Caco-2 (cell line): ENCODE measurements around the gene MTA3. TPM values are rescaled to one million over a fixed set of nuclear protein-coding genes. Genes with fewer than 3 reads are reported as not detected.
"Not testable (repeated sequence)": the region's sequence is repeated elsewhere in the genome, so short reads cannot be mapped to it uniquely, and the experiment has no call there.

Experiments used
- BruUV-seq: library from RNA; stranded (reverse); fragments of 400-500 nt; replicated peaks from 2 replicates; lab custom pipeline; 2021; lab: Mats Ljungman, UMichigan
- CTCF ChIA-PET: fragments of 300-600 bp; sonication (Branson Sonifier 250); formaldehyde crosslinking; loops from one replicate; lab custom pipeline; 2022; ENCODE audit warnings: antibody characterized with exemption; lab: Charles Lee
- POLR2A ChIA-PET: fragments of 300-600 bp; sonication (Branson Sonifier 250); formaldehyde crosslinking; loops from one replicate; lab custom pipeline; 2022; ENCODE audit warnings: antibody characterized with exemption; lab: Charles Lee
- DNase-seq, 2 experiments: peaks; one replicate each; pipeline versions ENCODE4 v3.0.0 to v3.0.0-alpha.2; 2020 to 2022
- H3K27me3 ChIP-seq: replicated peaks from 2 replicates; pipeline ENCODE4 v1.6.0; 2011; ENCODE audit warnings: low read length; ENCODE audit not compliant: control insufficient read depth, insufficient read depth
- H3K36me3 ChIP-seq: 2 replicates; pipeline ENCODE4 v1.5.1; 2011; ENCODE audit warnings: low read length; ENCODE audit not compliant: control insufficient read depth, insufficient read depth
- H3K4me1 ChIP-seq: fragments of 250-450 bp; sonication (Bioruptor Pico); 2 replicates; pipeline ENCODE4 v1.5.1; 2020; ENCODE audit warnings: mild to moderate bottlenecking
- H3K4me3 ChIP-seq: 2 replicates; pipeline ENCODE4 v1.5.1; 2011; ENCODE audit warnings: low read depth, mild to moderate bottlenecking, control low read depth, low read length
- H3K9me3 ChIP-seq: fragments of 250-450 bp; sonication (Bioruptor Pico); 2 replicates; pipeline ENCODE4 v1.5.1; 2020; ENCODE audit warnings: mild to moderate bottlenecking, moderate library complexity
- H3K27ac Mint-ChIP-seq: one replicate; pipeline ENCODE4 v1.8.0; 2022; ENCODE audit warnings: mixed read lengths; ENCODE audit not compliant: unreplicated experiment
- H3K27me3 Mint-ChIP-seq: one replicate; pipeline ENCODE4 v1.8.0; 2022; ENCODE audit warnings: mixed read lengths; ENCODE audit not compliant: insufficient read depth, unreplicated experiment
- H3K36me3 Mint-ChIP-seq: one replicate; pipeline ENCODE4 v1.8.0; 2022; ENCODE audit warnings: mild to moderate bottlenecking, mixed read lengths; ENCODE audit not compliant: insufficient read depth, unreplicated experiment
- H3K4me1 Mint-ChIP-seq: one replicate; pipeline ENCODE4 v1.8.0; 2022; ENCODE audit warnings: low read depth, mixed read lengths; ENCODE audit not compliant: unreplicated experiment
- H3K4me3 Mint-ChIP-seq: one replicate; pipeline ENCODE4 v1.8.0; 2022; ENCODE audit warnings: mild to moderate bottlenecking, moderate library complexity, mixed read lengths; ENCODE audit not compliant: unreplicated experiment
- H3K9me3 Mint-ChIP-seq: one replicate; pipeline ENCODE4 v1.8.0; 2022; ENCODE audit warnings: mixed read lengths; ENCODE audit not compliant: unreplicated experiment
- intact Hi-C: fragments of 100-400 bp; cut with micrococcal nuclease; formaldehyde crosslinking; loops from one replicate; pipeline ENCODE4 v1.10.0; 2022; ENCODE audit not compliant: unreplicated experiment
- total RNA-seq: library from RNA; stranded (reverse); gene quantifications from 2 replicates; pipeline ENCODE4 v1.2.3, GENCODE V29; 2022
- TF ChIP-seq, protein P1 (sequence below), 2 experiments: fragments of 200-600 bp in 1 of 2; IDR thresholded peaks; 1 replicate in 1 of 2; 2 replicates in 1 of 2; pipeline versions ENCODE4 v1.5.1 to v1.8.0; 2011 to 2022; ENCODE audit warnings: antibody characterized with exemption in 1 of 2, control low read depth in 1 of 2, inconsistent platforms in 1 of 2, low read depth in 1 of 2, low read length in 1 of 2, mild to moderate bottlenecking in 1 of 2, moderate library complexity in 1 of 2; ENCODE audit not compliant: insufficient read depth in 1 of 2, severe bottlenecking in 1 of 2, unreplicated experiment in 1 of 2

The MTA3 gene
- total RNA-seq, 1 experiment from 2014 or later, result 85.7 TPM

DNA sequence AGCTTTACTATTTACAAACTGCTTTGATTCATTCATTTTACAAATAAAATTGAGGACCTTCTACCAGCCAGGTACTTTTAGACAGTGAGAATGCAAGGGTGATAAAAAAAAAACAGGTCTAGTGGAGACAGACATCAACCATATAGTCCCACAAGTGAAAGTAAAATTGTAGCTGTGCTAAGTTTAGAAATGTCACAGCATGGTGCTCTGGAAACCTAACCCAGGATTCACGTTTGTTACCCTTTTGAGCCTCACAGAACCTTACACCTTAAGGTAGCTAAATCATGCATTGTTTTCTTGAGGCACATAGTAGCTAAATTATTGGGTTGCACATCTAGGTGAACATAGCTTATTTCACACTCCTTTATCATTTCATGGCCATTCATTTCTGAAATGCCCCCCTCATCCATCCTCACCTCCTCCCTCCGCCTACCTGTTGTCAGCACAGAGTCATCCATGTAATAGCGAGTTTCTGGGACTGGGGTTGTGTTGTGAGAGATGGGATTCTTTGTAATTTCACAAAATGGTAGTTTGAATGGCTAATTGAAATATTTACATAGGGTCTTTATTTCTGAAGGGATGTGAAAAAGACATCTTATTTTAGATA is 7.1 kb downstream of the MTA3 start:
- no peaks in the 10 kb centered on the region for H3K9me3 ChIP-seq
- Mint-ChIP-seq H3K27me3 (no peaks in the 10 kb centered on the region), H3K9me3 (no peaks in the 10 kb centered on the region), H3K27ac (no peak overlapping the region), H3K36me3 (peaks cover 85% of the 10 kb centered on the region), H3K4me3 (no peak overlapping the region), H3K4me1 (no peaks in the 10 kb centered on the region)
- TF ChIP-seq, protein P1, sequence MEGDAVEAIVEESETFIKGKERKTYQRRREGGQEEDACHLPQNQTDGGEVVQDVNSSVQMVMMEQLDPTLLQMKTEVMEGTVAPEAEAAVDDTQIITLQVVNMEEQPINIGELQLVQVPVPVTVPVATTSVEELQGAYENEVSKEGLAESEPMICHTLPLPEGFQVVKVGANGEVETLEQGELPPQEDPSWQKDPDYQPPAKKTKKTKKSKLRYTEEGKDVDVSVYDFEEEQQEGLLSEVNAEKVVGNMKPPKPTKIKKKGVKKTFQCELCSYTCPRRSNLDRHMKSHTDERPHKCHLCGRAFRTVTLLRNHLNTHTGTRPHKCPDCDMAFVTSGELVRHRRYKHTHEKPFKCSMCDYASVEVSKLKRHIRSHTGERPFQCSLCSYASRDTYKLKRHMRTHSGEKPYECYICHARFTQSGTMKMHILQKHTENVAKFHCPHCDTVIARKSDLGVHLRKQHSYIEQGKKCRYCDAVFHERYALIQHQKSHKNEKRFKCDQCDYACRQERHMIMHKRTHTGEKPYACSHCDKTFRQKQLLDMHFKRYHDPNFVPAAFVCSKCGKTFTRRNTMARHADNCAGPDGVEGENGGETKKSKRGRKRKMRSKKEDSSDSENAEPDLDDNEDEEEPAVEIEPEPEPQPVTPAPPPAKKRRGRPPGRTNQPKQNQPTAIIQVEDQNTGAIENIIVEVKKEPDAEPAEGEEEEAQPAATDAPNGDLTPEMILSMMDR (IDR thresholded peaks at IDR 0.05; ENCODE audit: insufficient read depth in 1 of 2, low read depth in 1 of 2, low read length in 1 of 2, severe bottlenecking in 1 of 2, unreplicated experiment in 1 of 2), result no peak
- ChIA-PET CTCF (no interaction called here), POLR2A (interaction anchor here (0.6 kb wide), 1 partner anchor 63 kb away, joined by 7 read pairs; no protein-coding TSS in a partner anchor)
- BruUV-seq, result no TSS peak
- intact Hi-C loops, result no loop called here
- H3K27me3 ChIP-seq, result no peaks in the 10 kb centered on the region
- DNase-seq, result no peak
- H3K4me1 ChIP-seq, result no peaks in the 10 kb centered on the region
- H3K36me3 ChIP-seq, result no peaks in the 10 kb centered on the region; the same call in 1 of the 2 replicates
- no peak overlapping the region for H3K4me3 ChIP-seq

DNA sequence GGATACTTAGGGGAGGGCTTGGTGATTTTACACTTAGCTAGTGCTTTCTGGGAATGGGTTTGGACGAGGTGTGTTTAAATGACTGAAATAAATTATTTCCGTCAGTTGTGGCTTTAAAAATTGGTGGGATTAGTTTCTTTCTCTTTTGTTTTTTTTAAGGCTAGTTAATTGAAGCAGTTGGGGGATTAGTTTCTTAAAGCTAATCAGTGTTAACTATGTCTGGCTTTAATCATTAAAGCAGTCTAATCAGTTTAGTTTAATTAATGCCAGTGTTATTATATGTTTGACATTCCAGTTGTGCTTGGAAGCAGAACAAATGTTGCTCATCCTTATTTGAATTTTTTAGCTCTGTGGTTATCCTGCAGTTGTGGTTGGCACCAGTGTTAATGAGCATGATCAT is 10.2 kb downstream of the MTA3 start:
- Mint-ChIP-seq H3K36me3 (peaks cover 88% of the 10 kb centered on the region), H3K9me3 (no peaks in the 10 kb centered on the region), H3K4me3 (no peak overlapping the region), H3K27ac (no peak overlapping the region), H3K27me3 (no peaks in the 10 kb centered on the region), H3K4me1 (no peaks in the 10 kb centered on the region)
- intact Hi-C loops, result no loop called here
- ChIA-PET CTCF (no interaction called here), POLR2A (no interaction called here)
- Histone ChIP-seq H3K9me3 (no peaks in the 10 kb centered on the region), H3K36me3 (no peaks in the 10 kb centered on the region; the same call in none of the 2 replicates), H3K4me1 (no peaks in the 10 kb centered on the region), H3K27me3 (no peaks in the 10 kb centered on the region), H3K4me3 (no peak overlapping the region)
- no TSS peak for BruUV-seq
- TF ChIP-seq, protein P1 (IDR thresholded peaks at IDR 0.05; ENCODE audit: insufficient read depth in 1 of 2, low read depth in 1 of 2, low read length in 1 of 2, severe bottlenecking in 1 of 2, unreplicated experiment in 1 of 2), result no peak
- no peak for DNase-seq

DNA sequence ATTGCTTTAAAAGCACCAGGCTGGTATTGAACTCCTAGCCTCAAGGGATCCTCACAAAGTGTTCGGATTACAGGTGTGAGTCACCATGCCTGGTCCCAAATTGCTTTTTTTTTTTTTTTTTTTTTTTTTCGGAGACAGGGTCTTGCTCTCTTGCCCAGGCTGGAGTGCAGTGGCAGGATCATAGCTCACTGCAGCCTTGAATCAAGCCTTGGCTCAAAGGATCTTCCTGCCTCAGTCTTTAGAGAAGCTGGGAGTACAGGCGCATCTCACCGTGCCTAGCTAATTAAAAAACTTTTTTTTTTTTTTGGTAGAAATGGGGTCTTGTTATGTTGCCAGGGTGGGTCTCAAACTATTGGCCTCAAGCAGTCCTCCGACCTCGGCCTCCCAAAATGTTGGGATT is 12.8 kb downstream of the MTA3 start:
- Histone ChIP-seq H3K4me1 (peaks cover 7% of the 10 kb centered on the region; the same call in 1 of the 2 replicates), H3K9me3 (no peaks in the 10 kb centered on the region), H3K27me3 (no peaks in the 10 kb centered on the region), H3K36me3 (no peaks in the 10 kb centered on the region; the same call in none of the 2 replicates), H3K4me3 (no peak overlapping the region)
- ChIA-PET POLR2A (no interaction called here), CTCF (interaction anchor here (0.7 kb wide), 1 partner anchor 42 kb away, joined by 6 read pairs; no protein-coding TSS in a partner anchor)
- Mint-ChIP-seq H3K27ac (no peak overlapping the region), H3K27me3 (no peaks in the 10 kb centered on the region), H3K36me3 (peaks cover 82% of the 10 kb centered on the region), H3K4me3 (no peak overlapping the region), H3K4me1 (no peaks in the 10 kb centered on the region), H3K9me3 (no peaks in the 10 kb centered on the region)
- DNase-seq, result no peak
- intact Hi-C loops, result no loop called here
- TF ChIP-seq, protein P1 (IDR thresholded peaks at IDR 0.05; ENCODE audit: insufficient read depth in 1 of 2, low read depth in 1 of 2, low read length in 1 of 2, severe bottlenecking in 1 of 2, unreplicated experiment in 1 of 2), result no peak
- BruUV-seq, result no TSS peak

DNA sequence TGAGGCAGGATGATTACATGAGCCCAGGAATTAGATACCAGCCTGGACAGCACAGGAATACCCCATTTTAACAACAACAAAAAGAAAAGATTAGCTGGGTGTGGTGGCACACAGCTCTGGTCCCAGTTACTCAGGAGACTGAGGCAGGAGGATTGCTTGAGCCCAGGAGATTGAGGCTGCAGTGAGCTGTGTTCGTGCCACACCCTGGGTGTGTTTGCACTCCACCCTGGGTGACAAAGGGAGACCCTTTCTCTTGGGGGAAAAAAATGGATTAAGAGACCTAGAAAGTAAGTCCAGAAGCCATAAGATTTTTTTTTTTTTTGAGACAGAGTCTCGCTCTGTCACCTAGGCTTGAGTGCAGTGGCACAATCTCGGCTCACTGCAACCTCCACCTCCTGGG is 16.2 kb downstream of the MTA3 start:
- H3K9me3 Mint-ChIP-seq, BruUV-seq, CTCF ChIA-PET, H3K4me3 ChIP-seq, H3K9me3 ChIP-seq, H3K4me1 Mint-ChIP-seq, H3K4me1 ChIP-seq, H3K27me3 ChIP-seq, H3K27me3 Mint-ChIP-seq, H3K4me3 Mint-ChIP-seq, H3K36me3 ChIP-seq, DNase-seq, H3K27ac Mint-ChIP-seq: not testable (repeated sequence)
- POLR2A ChIA-PET, result interaction anchor here (0.7 kb wide), 1 partner anchor 1666 kb away, joined by 4 read pairs; no protein-coding TSS in a partner anchor
- H3K36me3 Mint-ChIP-seq, result peaks cover 68% of the 10 kb centered on the region
- intact Hi-C loops, result loop anchor here (1.0 kb wide), 1 partner anchor 89 kb away; no protein-coding TSS in a partner anchor
